HepG2 (cell line): ENCODE measurements around the gene ARRDC1. TPM values are rescaled to one million over a fixed set of nuclear protein-coding genes. Genes with fewer than 3 reads are reported as not detected.

Experiments
- ATAD3A ChIP-seq: sonication (generic); formaldehyde crosslinking; IDR thresholded peaks from 2 replicates; pipeline ENCODE4 v1.4.0; 2020; ENCODE audit warnings: missing genetic modification reagents
- CCDC6 ChIP-seq: sonication (generic); formaldehyde crosslinking; IDR thresholded peaks from 2 replicates; pipeline ENCODE4 v1.8.1; 2022; ENCODE audit warnings: mild to moderate bottlenecking, missing genetic modification reagents, moderate library complexity
- E2F5 ChIP-seq: sonication (generic); formaldehyde crosslinking; conservative IDR thresholded peaks from 2 replicates; pipeline ENCODE4 v1.4.0; 2020; ENCODE audit warnings: missing genetic modification reagents
- RARG ChIP-seq: sonication (generic); formaldehyde crosslinking; IDR thresholded peaks from 2 replicates; pipeline ENCODE4 v1.4.0; 2020; ENCODE audit warnings: low read depth, mild to moderate bottlenecking, missing genetic modification reagents
- SIX4 ChIP-seq: sonication (generic); formaldehyde crosslinking; IDR thresholded peaks from 2 replicates; pipeline ENCODE4 v1.4.0; 2020; ENCODE audit warnings: missing genetic modification reagents
- SP4 ChIP-seq: sonication (generic); formaldehyde crosslinking; IDR thresholded peaks from 2 replicates; pipeline ENCODE4 v1.8.1; 2023; ENCODE audit warnings: mild to moderate bottlenecking, missing genetic modification reagents
- TBL1XR1 ChIP-seq: fragments of 150-350 bp; IDR thresholded peaks from 2 replicates; pipeline ENCODE4 v1.6.1; 2014; ENCODE audit warnings: borderline replicate concordance, low read length; ENCODE audit not compliant: partially characterized antibody
- ZBTB4 ChIP-seq: sonication (generic); formaldehyde crosslinking; IDR thresholded peaks from 2 replicates; pipeline ENCODE4 v1.4.0; 2020; ENCODE audit warnings: missing genetic modification reagents, mild to moderate bottlenecking, borderline replicate concordance
- ZFP36 ChIP-seq: fragments of 150-350 bp; IDR thresholded peaks from 2 replicates; pipeline ENCODE4 v1.6.1; 2018; ENCODE audit warnings: borderline replicate concordance, low read length, low read depth; ENCODE audit not compliant: partially characterized antibody
- ZNF230 ChIP-seq: sonication (generic); formaldehyde crosslinking; IDR thresholded peaks from 2 replicates; pipeline ENCODE4 v1.4.0; 2020; ENCODE audit warnings: mild to moderate bottlenecking, missing genetic modification reagents
- ZNF652 ChIP-seq: IDR thresholded peaks from 2 replicates; pipeline ENCODE4 v1.6.1; 2016; ENCODE audit warnings: low read depth, borderline replicate concordance
- ZSCAN21 ChIP-seq: sonication (generic); formaldehyde crosslinking; IDR thresholded peaks from 2 replicates; pipeline ENCODE4 v1.8.0; 2022; ENCODE audit warnings: mild to moderate bottlenecking, missing genetic modification reagents, moderate library complexity, borderline replicate concordance
- ZZZ3 ChIP-seq: sonication (generic); formaldehyde crosslinking; IDR thresholded peaks from 2 replicates; pipeline ENCODE4 v1.4.0; 2020; ENCODE audit warnings: missing genetic modification reagents, mild to moderate bottlenecking, borderline replicate concordance
- polyA plus RNA-seq, 8 experiments: library from polyadenylated mRNA; depleted of rRNA in 3 of 8; stranded (reverse) in 7 of 8; unstranded in 1 of 8; fragments of >200 nt; fragmentation: Illumina TruSeq in 4 of 8; extraction: Trizol in 4 of 8; gene quantifications; 2 replicates each; pipeline versions ENCODE4 v1.2.1 to v1.2.3, GENCODE V29; 2011 to 2016; ENCODE audit warnings: low read depth in 4 of 8, missing spikeins in 1 of 8, mixed read lengths in 1 of 8; ENCODE audit not compliant: insufficient read depth in 1 of 8
- total RNA-seq, 5 experiments: library from RNA; depleted of rRNA; stranded (reverse); fragments of >200 nt; fragmentation: Illumina TruSeq; extraction: Trizol; gene quantifications; 2 replicates each; pipeline ENCODE4 v1.2.3, GENCODE V29; 2016; ENCODE audit warnings: low read depth in 1 of 5

Gene ARRDC1
- total and polyA plus RNA-seq, 2 of the 13 experiments (the other 11 are each of a cell fraction or from before 2014, with no cell fraction given), result 21.7 to 44.4 TPM

- TF ChIP-seq ZBTB4 (CRISPR knock-in tag) (no peak), SP4 (CRISPR knock-in tag) (0 out of 2 replicates have a peak, but pooled peaks have one; percentile 8), ZNF652 (CRISPR knock-in tag) (no peak), ZNF230 (CRISPR knock-in tag) (no peak), ZZZ3 (no peak), ZSCAN21 (CRISPR knock-in tag) (no peak), ZFP36 (no peak), E2F5 (0 out of 2 replicates have a peak, but pooled peaks have one; percentile 18), ATAD3A (CRISPR knock-in tag) (no peak), SIX4 (CRISPR knock-in tag) (no peak), TBL1XR1 (no peak), RARG (CRISPR knock-in tag) (no peak), CCDC6 (CRISPR knock-in tag) (no peak)
- TF ChIP-seq, all 625 proteins: peak for 192
These were observed 12.9 kb downstream of the ARRDC1 start, which contains the start of gene EHMT1 (continued) for GRCh38 chr9:137618105-137619067.
